ENCODE measurements around the gene ELOA.

DNA sequence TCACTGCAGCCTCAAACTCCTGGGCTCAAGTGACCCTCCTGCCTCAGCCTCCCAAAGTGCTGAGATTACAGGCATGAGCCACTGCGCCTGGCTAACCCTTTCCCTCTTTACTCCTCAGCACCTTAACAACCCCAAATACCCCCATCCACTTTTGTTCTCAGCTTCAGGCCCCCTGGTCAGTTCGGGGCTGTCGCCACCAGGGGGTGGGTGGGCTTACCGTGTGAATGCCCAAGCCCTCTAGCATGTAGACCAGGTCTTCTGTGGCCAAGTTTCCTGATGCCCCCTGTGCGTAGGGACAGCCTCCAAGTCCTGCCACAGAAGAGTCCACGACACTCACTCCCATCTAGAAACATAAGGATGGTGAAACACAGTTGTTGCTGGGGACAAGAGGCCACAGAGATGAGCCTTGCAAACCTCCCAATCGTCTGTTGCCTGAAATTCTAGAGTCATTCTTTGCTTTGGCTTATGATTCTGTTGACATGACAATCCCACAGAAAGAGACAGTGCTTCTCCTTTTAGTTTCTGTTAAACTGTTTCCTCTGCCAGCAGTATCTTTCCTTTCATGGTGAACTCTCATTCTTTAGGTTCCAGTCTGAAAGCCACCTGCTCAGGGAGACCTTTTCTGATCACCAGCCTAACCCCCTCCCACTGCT lies 61.0 kb downstream of the ELOA start:
- TF ChIP-seq, protein P1, sequence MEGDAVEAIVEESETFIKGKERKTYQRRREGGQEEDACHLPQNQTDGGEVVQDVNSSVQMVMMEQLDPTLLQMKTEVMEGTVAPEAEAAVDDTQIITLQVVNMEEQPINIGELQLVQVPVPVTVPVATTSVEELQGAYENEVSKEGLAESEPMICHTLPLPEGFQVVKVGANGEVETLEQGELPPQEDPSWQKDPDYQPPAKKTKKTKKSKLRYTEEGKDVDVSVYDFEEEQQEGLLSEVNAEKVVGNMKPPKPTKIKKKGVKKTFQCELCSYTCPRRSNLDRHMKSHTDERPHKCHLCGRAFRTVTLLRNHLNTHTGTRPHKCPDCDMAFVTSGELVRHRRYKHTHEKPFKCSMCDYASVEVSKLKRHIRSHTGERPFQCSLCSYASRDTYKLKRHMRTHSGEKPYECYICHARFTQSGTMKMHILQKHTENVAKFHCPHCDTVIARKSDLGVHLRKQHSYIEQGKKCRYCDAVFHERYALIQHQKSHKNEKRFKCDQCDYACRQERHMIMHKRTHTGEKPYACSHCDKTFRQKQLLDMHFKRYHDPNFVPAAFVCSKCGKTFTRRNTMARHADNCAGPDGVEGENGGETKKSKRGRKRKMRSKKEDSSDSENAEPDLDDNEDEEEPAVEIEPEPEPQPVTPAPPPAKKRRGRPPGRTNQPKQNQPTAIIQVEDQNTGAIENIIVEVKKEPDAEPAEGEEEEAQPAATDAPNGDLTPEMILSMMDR (IDR thresholded peaks at IDR 0.05; ENCODE audit: insufficient read depth, low read length, poor library complexity, severe bottlenecking): peak; percentile 16
- TF ChIP-seq EZH2phosphoT487 (conservative IDR thresholded peaks at IDR 0.05; ENCODE audit: low read length): no peak
